Endothelial cell of umbilical vein (primary cell): ENCODE results near the gene AHRR. TPM values are rescaled to one million over a fixed set of nuclear protein-coding genes. Genes with fewer than 3 reads are reported as not detected.

Experiments used
- BruUV-seq: library from RNA; stranded (reverse); fragments of 400-500 nt; replicated peaks from 2 replicates; lab custom pipeline; 2021; lab: Mats Ljungman, UMichigan
- CTCF ChIA-PET: fragments of 300-600, 350-600 bp; sonication (Branson Sonifier 250); formaldehyde crosslinking; loops from one replicate; lab custom pipeline; 2021; ENCODE audit warnings: antibody characterized with exemption, inconsistent platforms; lab: Charles Lee
- POLR2A ChIA-PET: fragments of 300-600, 350-600 bp; sonication (Branson Sonifier 250); formaldehyde crosslinking; loops from one replicate; lab custom pipeline; 2021; ENCODE audit warnings: antibody characterized with exemption, inconsistent platforms; lab: Charles Lee
- DNase-seq: peaks from one replicate; pipeline ENCODE4 v3.0.0-alpha.2; 2011; ENCODE audit warnings: low read depth, low spot score
- FAIRE-seq: peaks from 2 replicates; lab custom pipeline; 2011; peaks lifted over from hg19 to GRCh38; lab: Jason Lieb, UNC
- H2AFZ ChIP-seq: 2 replicates; pipeline ENCODE4 v1.6.0; 2012; ENCODE audit warnings: low read depth, low read length, control low read depth, inconsistent platforms
- H3K27ac ChIP-seq: 2 replicates; pipeline ENCODE4 v1.5.1; 2011; ENCODE audit warnings: low read depth, mild to moderate bottlenecking, control low read depth, low read length, moderate library complexity; ENCODE audit not compliant: insufficient read depth
- H3K27me3 ChIP-seq, 2 experiments: 2 replicates each; pipeline versions ENCODE4 v1.6.0 to v1.6.1; 2011; ENCODE audit warnings: low read length in 2 of 2, mixed read lengths in 1 of 2; ENCODE audit not compliant: control insufficient read depth in 2 of 2, insufficient read depth in 2 of 2
- H3K36me3 ChIP-seq, 2 experiments: 2 replicates in 1 of 2; 3 replicates in 1 of 2; pipeline ENCODE4 v1.5.1; 2011; ENCODE audit warnings: low read length in 2 of 2, mild to moderate bottlenecking in 1 of 2, moderate library complexity in 1 of 2; ENCODE audit not compliant: control insufficient read depth in 2 of 2, insufficient read depth in 2 of 2; ENCODE audit errors: extremely low read depth in 1 of 2
- H3K4me1 ChIP-seq: 3 replicates; pipeline ENCODE4 v1.5.1; 2011; ENCODE audit warnings: mild to moderate bottlenecking, low read length; ENCODE audit not compliant: control insufficient read depth, insufficient read depth; ENCODE audit errors: extremely low read depth
- H3K4me2 ChIP-seq: 2 replicates; pipeline ENCODE4 v1.6.1; 2011; ENCODE audit warnings: low read length, control low read depth, mixed read lengths; ENCODE audit not compliant: insufficient read depth
- H3K4me3 ChIP-seq, 3 experiments: fragments of 200-600 bp in 1 of 3; sonication (generic), shearing (Covaris generic) in 1 of 3; replicated peaks in 1 of 3; 2 replicates each; pipeline ENCODE4 v1.5.1; 2011 to 2016; ENCODE audit warnings: control low read depth in 3 of 3, low read length in 3 of 3, mild to moderate bottlenecking in 2 of 3, inconsistent platforms in 1 of 3, low read depth in 1 of 3, moderate library complexity in 1 of 3; ENCODE audit not compliant: insufficient read depth in 1 of 3
- H3K79me2 ChIP-seq: 2 replicates; pipeline ENCODE4 v1.6.0; 2012; ENCODE audit warnings: low read length, inconsistent platforms; ENCODE audit not compliant: control insufficient read depth, insufficient read depth
- H3K9ac ChIP-seq: replicated peaks from 2 replicates; pipeline ENCODE3; 2011; ENCODE audit warnings: low read length, control low read depth; ENCODE audit not compliant: insufficient read depth; ENCODE audit errors: extremely low read depth
- H3K9me1 ChIP-seq: replicated peaks from 3 replicates; pipeline ENCODE4 v1.6.0; 2011; ENCODE audit warnings: mild to moderate bottlenecking, low read length; ENCODE audit not compliant: control insufficient read depth, insufficient read depth; ENCODE audit errors: extremely low read depth
- H3K9me3 ChIP-seq: replicated peaks from 2 replicates; pipeline ENCODE4 v1.5.1; 2012; ENCODE audit warnings: low read length, inconsistent platforms; ENCODE audit not compliant: control insufficient read depth, insufficient read depth
- H4K20me1 ChIP-seq: replicated peaks from 2 replicates; pipeline ENCODE3; 2011; ENCODE audit warnings: mild to moderate bottlenecking, low read length; ENCODE audit not compliant: control insufficient read depth, insufficient read depth; ENCODE audit errors: extremely low read depth
- CTCF ChIP-seq, 2 donors: IDR thresholded peaks; 1 replicate in 1 of 2; 2 replicates in 1 of 2; pipeline ENCODE4 v1.5.1; 2011; ENCODE audit warnings: low read length in 2 of 2, mild to moderate bottlenecking in 2 of 2, moderate library complexity in 2 of 2, control low read depth in 1 of 2, inconsistent platforms in 1 of 2, low read depth in 1 of 2; ENCODE audit not compliant: insufficient read depth in 1 of 2; ENCODE audit errors: extremely low read depth in 1 of 2
- EZH2 ChIP-seq: IDR thresholded peaks from 2 replicates; pipeline ENCODE4 v1.6.1; 2012; ENCODE audit warnings: borderline replicate concordance, low read depth, mild to moderate bottlenecking, moderate library complexity, low read length, inconsistent platforms; ENCODE audit not compliant: severe bottlenecking
- FOS ChIP-seq: IDR thresholded peaks from 2 replicates; pipeline ENCODE4 v1.6.1; 2011; ENCODE audit warnings: mild to moderate bottlenecking, low read length, moderate library complexity, borderline replicate concordance; ENCODE audit not compliant: insufficient read depth
- GATA2 ChIP-seq: IDR thresholded peaks from 2 replicates; pipeline ENCODE4 v1.7.0; 2011; ENCODE audit warnings: low read depth, mild to moderate bottlenecking, moderate library complexity, mixed read lengths, low read length; ENCODE audit not compliant: insufficient read length, insufficient read depth
- JUN ChIP-seq: IDR thresholded peaks from 2 replicates; pipeline ENCODE4 v1.6.1; 2011; ENCODE audit warnings: borderline replicate concordance, low read depth; ENCODE audit not compliant: insufficient read length, insufficient read depth
- MYC ChIP-seq: IDR thresholded peaks from one replicate; pipeline ENCODE4 v1.6.1; 2011; ENCODE audit warnings: mild to moderate bottlenecking, low read depth, low read length
- POLR2A ChIP-seq: IDR thresholded peaks from 2 replicates; pipeline ENCODE4 v1.6.1; 2012; ENCODE audit warnings: low read depth, mild to moderate bottlenecking, control low read depth, low read length
- POLR2AphosphoS5 ChIP-seq: IDR thresholded peaks from 2 replicates; pipeline ENCODE4 v1.6.1; 2012; ENCODE audit warnings: low read depth, mild to moderate bottlenecking, control low read depth, low read length, moderate library complexity; ENCODE audit not compliant: insufficient read depth
- dilution Hi-C: fragments of 300-500 bp; cut with MboI; formaldehyde crosslinking; loops from one replicate; pipeline ENCODE4 v1.15.0; 2019; ENCODE audit warnings: low sequenced_read_pairs; ENCODE audit not compliant: extremely low pct_ligation_motif_present
- intact Hi-C: fragments of 100-400 bp; cut with micrococcal nuclease; formaldehyde crosslinking; loops from one replicate; pipeline ENCODE4 v1.10.0; 2022
- polyA plus RNA-seq, 4 experiments: library from polyadenylated mRNA; depleted of rRNA in 3 of 4; stranded (reverse) in 3 of 4; unstranded in 1 of 4; fragments of >200 nt; gene quantifications; 2 replicates each; pipeline versions ENCODE4 v1.2.1 to v1.2.3, GENCODE V29; 2011 to 2012; ENCODE audit warnings: missing spikeins in 1 of 4
- total RNA-seq: library from RNA; stranded (reverse); gene quantifications from 2 replicates; pipeline ENCODE4 v1.2.3, GENCODE V29; 2021
- TF ChIP-seq, protein P1 (sequence below): IDR thresholded peaks from 2 replicates; pipeline ENCODE4 v1.6.1; 2011; ENCODE audit not compliant: insufficient read depth, insufficient read length

The AHRR gene
- total and polyA plus RNA-seq, 2 donors (not counting 3 experiments of a cell fraction or from before 2014, with no cell fraction given), result 3.1 to 7.3 TPM

- no peaks in the 10 kb centered on the region for H3K79me2 ChIP-seq
- dilution Hi-C loops (no loop called here), intact Hi-C loops (no loop called here)
- no peaks in the 10 kb centered on the region for H3K4me1 ChIP-seq
- ChIA-PET POLR2A (no interaction called here), CTCF (no interaction called here)
- no peak for FAIRE-seq
- TF ChIP-seq GATA2 (no peak), POLR2AphosphoS5 (no peak)
- no peaks in the 10 kb centered on the region for H3K36me3 ChIP-seq
- BruUV-seq, result no TSS peak
- H3K9me3 ChIP-seq, result no peaks in the 10 kb centered on the region
- H3K4me2 ChIP-seq, result no peak overlapping the region
- no peaks in the 10 kb centered on the region for H4K20me1 ChIP-seq
- no peak overlapping the region for H3K27ac ChIP-seq
- H3K9ac ChIP-seq, result no peak overlapping the region
- no peaks in the 10 kb centered on the region for H3K9me1 ChIP-seq
- H2AFZ ChIP-seq, result no peak overlapping the region
- no peaks in the 10 kb centered on the region for H3K27me3 ChIP-seq
- H3K4me3 ChIP-seq, result no peak overlapping the region
- no peak for DNase-seq
These were observed 38.9 kb downstream of the AHRR start for GRCh38 chr5:360257-361027.

DNA sequence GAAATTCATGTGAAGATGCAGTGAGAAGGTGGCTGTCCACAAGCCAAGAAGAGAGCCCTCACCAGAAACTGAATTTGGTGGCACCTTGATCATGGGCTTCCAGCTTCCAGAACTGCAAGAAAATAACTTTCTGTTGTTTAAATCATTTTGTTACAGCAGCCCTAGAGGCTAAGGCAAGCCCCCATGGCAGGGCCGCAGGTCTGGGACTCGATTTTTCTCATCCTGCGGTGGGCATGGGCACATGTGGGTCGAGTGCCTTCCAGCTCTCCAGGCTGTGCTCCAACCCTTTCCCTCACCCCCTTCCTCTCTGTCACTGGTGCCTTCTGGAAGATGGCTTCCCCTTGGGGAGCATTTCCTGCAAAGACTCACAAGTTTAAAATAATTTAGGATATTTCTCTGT is 40.7 kb downstream of the AHRR start:
- FAIRE-seq, result no peak
- no peak for DNase-seq
- H4K20me1 ChIP-seq, result no peaks in the 10 kb centered on the region
- H3K4me2 ChIP-seq, result no peak overlapping the region
- no peaks in the 10 kb centered on the region for H3K27me3 ChIP-seq
- H3K4me3 ChIP-seq, result no peak overlapping the region
- H3K79me2 ChIP-seq, result no peaks in the 10 kb centered on the region
- TF ChIP-seq GATA2 (no peak), POLR2AphosphoS5 (no peak), CTCF (IDR thresholded peaks at IDR 0.05; ENCODE audit: extremely low read depth in 1 of 2, insufficient read depth in 1 of 2, low read depth in 1 of 2, low read length in 2 of 2) (no peak), EZH2 (no peak), POLR2A (no peak), JUN (no peak), MYC (no peak), FOS (no peak)
- TF ChIP-seq, protein P1, sequence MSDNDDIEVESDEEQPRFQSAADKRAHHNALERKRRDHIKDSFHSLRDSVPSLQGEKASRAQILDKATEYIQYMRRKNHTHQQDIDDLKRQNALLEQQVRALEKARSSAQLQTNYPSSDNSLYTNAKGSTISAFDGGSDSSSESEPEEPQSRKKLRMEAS, result no peak
- no TSS peak for BruUV-seq
- no peak overlapping the region for H3K27ac ChIP-seq
- no peak overlapping the region for H2AFZ ChIP-seq
- no peaks in the 10 kb centered on the region for H3K4me1 ChIP-seq
- intact Hi-C loops (no loop called here), dilution Hi-C loops (no loop called here)
- H3K9ac ChIP-seq, result no peak overlapping the region
- no peaks in the 10 kb centered on the region for H3K36me3 ChIP-seq
- H3K9me1 ChIP-seq, result no peaks in the 10 kb centered on the region
- no peaks in the 10 kb centered on the region for H3K9me3 ChIP-seq
- POLR2A ChIA-PET, result no interaction called here
- CTCF ChIA-PET, result interaction anchor here (0.8 kb wide), 1 partner anchor 13 kb away, joined by 3 read pairs; no protein-coding TSS in a partner anchor
